HG03280 (cell line): ENCODE measurements around the gene MTHFSD.

Experiments used
- ATAC-seq: cut with Tn5 transposase; IDR thresholded peaks from one replicate; pipeline ENCODE4 v1.9.1; 2021; ENCODE audit warnings: mild to moderate bottlenecking, moderate library complexity; ENCODE audit not compliant: unreplicated experiment

The MTHFSD gene

GRCh38 chr16:86584726-86585721, 30.0 kb upstream of the MTHFSD start:
- no peak for ATAC-seq

- no peak for ATAC-seq
Measured at GRCh38 chr16:86584071-86584685, 29.1 kb upstream of the MTHFSD start.

GRCh38 chr16:86581458-86581857, 26.4 kb upstream of the MTHFSD start:
- ATAC-seq: no peak

- ATAC-seq: no peak
Measured at GRCh38 chr16:86580791-86581170, 25.7 kb upstream of the MTHFSD start.

- ATAC-seq: no peak
Measured at GRCh38 chr16:86580063-86580790, 25.2 kb upstream of the MTHFSD start.

GRCh38 chr16:86579268-86580062, 24.4 kb upstream of the MTHFSD start:
- no peak for ATAC-seq

GRCh38 chr16:86578611-86579267, 23.7 kb upstream of the MTHFSD start:
- no peak for ATAC-seq

- ATAC-seq: no peak
Measured at GRCh38 chr16:86578061-86578599, 23.1 kb upstream of the MTHFSD start, which contains the start of gene FOXL1. TSS of gene FOXL1 (plus strand) at chr16:86578549. CDS start at chr16:86578724, 175 bp downstream.

GRCh38 chr16:86577314-86577971, 22.4 kb upstream of the MTHFSD start:
- no peak for ATAC-seq

- no peak for ATAC-seq
Measured at GRCh38 chr16:86576591-86577313, 21.7 kb upstream of the MTHFSD start.

- ATAC-seq: no peak
Measured at GRCh38 chr16:86575754-86576557, 20.9 kb upstream of the MTHFSD start.

GRCh38 chr16:86575095-86575685, 20.2 kb upstream of the MTHFSD start:
- no peak for ATAC-seq

- ATAC-seq: no peak
Measured at GRCh38 chr16:86574646-86575045, 19.6 kb upstream of the MTHFSD start.

GRCh38 chr16:86573646-86574508, 18.8 kb upstream of the MTHFSD start:
- no peak for ATAC-seq

- ATAC-seq: no peak
Measured at GRCh38 chr16:86573215-86573614, 18.2 kb upstream of the MTHFSD start.

GRCh38 chr16:86572606-86573005, 17.6 kb upstream of the MTHFSD start:
- ATAC-seq: no peak
